Measurements from ENCODE around the gene SOX15. TPM values are rescaled to one million over a fixed set of nuclear protein-coding genes. Genes with fewer than 3 reads are reported as not detected.

The SOX15 gene
- total RNA-seq, 4 donors from 2014 or later: 0.67 to 3.1 TPM; not detected in 2

GRCh38 chr17:7591596-7591995, 1.7 kb upstream of the SOX15 start:
- DNase-seq: no peak
- H3K27me3 ChIP-seq: no peaks in the 10 kb centered on the region
- peaks cover 10 to 14% of the 10 kb centered on the region in 2 donors for H3K4me1 ChIP-seq
- H3K27ac ChIP-seq: no peak overlapping the region
- intact Hi-C loops (cut with DNase I): no loop called here
- no peaks in the 10 kb centered on the region for H3K9me3 ChIP-seq
- peaks cover 54 to 62% of the 10 kb centered on the region in 2 donors for H3K36me3 ChIP-seq
- TF ChIP-seq POLR2A (IDR thresholded peaks at IDR 0.05): no peak
- TF ChIP-seq CTCF (IDR thresholded peaks at IDR 0.05): no peak
- 87 to 94% methylated on average over 5 of the region's 5 CpGs for WGBS, 2 donors
- H3K4me3 ChIP-seq (replicated peaks in 1 of 3): no peak overlapping the region

GRCh38 chr17:7590743-7591142, 849 bp upstream of the SOX15 start:
- no peak overlapping the region for H3K27ac ChIP-seq
- no peak overlapping the region for H3K4me3 ChIP-seq (replicated peaks in 1 of 3)
- intact Hi-C loops (cut with DNase I): no loop called here
- peaks cover 47 to 55% of the 10 kb centered on the region in 2 donors for H3K36me3 ChIP-seq
- no peaks in the 10 kb centered on the region for H3K9me3 ChIP-seq
- 83 to 93% methylated on average over 2 to 4 of the region's 4 CpGs for WGBS, 2 donors
- TF ChIP-seq CTCF (IDR thresholded peaks at IDR 0.05) (no peak), POLR2A (IDR thresholded peaks at IDR 0.05) (no peak)
- peaks cover 10 to 14% of the 10 kb centered on the region in 2 donors for H3K4me1 ChIP-seq
- H3K27me3 ChIP-seq: no peaks in the 10 kb centered on the region
- DNase-seq: no peak

GRCh38 chr17:7589204-7589868, 558 bp downstream of the SOX15 start:
- TF ChIP-seq POLR2A (IDR thresholded peaks at IDR 0.05) (peak in 1 of 2 donors; percentile 20), CTCF (IDR thresholded peaks at IDR 0.05) (peak; percentile 73 to 89 (median 80))
- intact Hi-C loops (cut with DNase I): no loop called here
- peaks cover 33 to 41% of the 10 kb centered on the region in 2 donors for H3K36me3 ChIP-seq
- peak; percentile 89 to 91 for DNase-seq
- H3K27ac ChIP-seq: peak overlapping the region in 2 of 3 donors; percentile 56 to 70
- WGBS, 2 donors: 42 to 43% methylated on average over 11 to 12 of the region's 56 CpGs
- H3K9me3 ChIP-seq: no peaks in the 10 kb centered on the region
- H3K27me3 ChIP-seq: no peaks in the 10 kb centered on the region
- H3K4me1 ChIP-seq: peaks cover 15 to 24% of the 10 kb centered on the region in 2 donors
- peak overlapping the region in 1 of 3 donors; percentile 19 for H3K4me3 ChIP-seq (replicated peaks in 1 of 3)

- TF ChIP-seq POLR2A (IDR thresholded peaks at IDR 0.05) (no peak), CTCF (IDR thresholded peaks at IDR 0.05) (no peak)
- H3K27ac ChIP-seq: peak overlapping the region in 2 of 3 donors; percentile 56 to 70
- H3K4me1 ChIP-seq: peaks cover 16 to 26% of the 10 kb centered on the region in 2 donors
- no peak for DNase-seq
- peaks cover 26 to 35% of the 10 kb centered on the region in 2 donors for H3K36me3 ChIP-seq
- 67 to 86% methylated on average over 6 to 13 of the region's 30 CpGs for WGBS, 2 donors
- no peaks in the 10 kb centered on the region for H3K9me3 ChIP-seq
- intact Hi-C loops (cut with DNase I): no loop called here
- no peaks in the 10 kb centered on the region for H3K27me3 ChIP-seq
- H3K4me3 ChIP-seq (replicated peaks in 1 of 3): peak overlapping the region in 1 of 3 donors; percentile 19
These were observed 1.2 kb downstream of the SOX15 start for GRCh38 chr17:7588553-7589203.

All from thyroid gland (tissue), 4 donors.